HG03060 (cell line): Measurements from ENCODE around the gene FRG1.
"Not testable (repeated sequence)": the region's sequence is repeated elsewhere in the genome, so short reads cannot be mapped to it uniquely, and the experiment has no call there.

Source experiments
- ATAC-seq: cut with Tn5 transposase; IDR thresholded peaks from one replicate; pipeline ENCODE4 v1.9.1; 2021; ENCODE audit warnings: low read depth, moderate number of reproducible peaks; ENCODE audit not compliant: unreplicated experiment

The FRG1 gene

DNA sequence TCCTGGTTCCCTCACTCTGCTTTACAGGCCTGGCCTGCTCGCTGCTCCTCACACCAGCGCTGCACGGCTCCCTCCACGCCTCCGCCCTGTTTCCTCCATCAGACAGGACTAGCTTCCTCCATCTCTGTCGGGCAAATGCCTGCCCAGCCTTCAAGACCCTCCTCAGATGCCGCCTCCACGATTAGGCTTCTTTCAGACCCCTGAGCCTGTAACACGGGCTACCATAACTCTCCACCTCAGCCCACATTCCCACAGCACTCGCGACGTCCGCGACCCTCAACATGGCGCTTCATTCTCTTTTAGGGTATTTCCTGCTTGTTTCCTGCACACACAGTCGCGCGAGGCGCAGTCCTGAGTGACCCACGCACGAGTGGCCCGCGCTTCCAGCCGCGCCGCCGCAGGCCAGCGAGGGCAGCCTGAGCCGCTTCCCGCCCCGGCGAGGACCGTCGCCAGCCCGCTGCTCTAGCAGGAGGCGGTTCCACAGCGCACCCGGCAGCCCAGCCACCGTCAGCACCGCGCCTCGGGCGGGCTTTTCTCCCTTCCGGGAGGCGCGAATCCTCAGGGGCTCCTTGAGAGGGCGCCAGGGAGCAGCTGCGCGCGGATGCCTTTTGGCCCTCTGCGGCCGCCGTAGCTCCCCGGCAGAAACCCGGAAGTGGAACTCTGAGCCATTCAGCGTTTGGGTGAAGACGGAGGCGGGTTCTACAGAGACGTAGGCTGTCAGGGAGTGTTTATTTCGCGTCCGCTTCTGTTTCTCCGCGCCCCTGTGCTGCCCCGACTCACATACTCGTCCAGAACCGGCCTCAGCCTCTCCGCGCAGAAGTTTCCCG, at the start of gene FRG1:
TSS of gene FRG1 (plus strand) at position 695 of the 827 bp plus-strand sequence. CDS start 138 bp downstream, outside the sequence.
- peak; percentile 99 for ATAC-seq

DNA sequence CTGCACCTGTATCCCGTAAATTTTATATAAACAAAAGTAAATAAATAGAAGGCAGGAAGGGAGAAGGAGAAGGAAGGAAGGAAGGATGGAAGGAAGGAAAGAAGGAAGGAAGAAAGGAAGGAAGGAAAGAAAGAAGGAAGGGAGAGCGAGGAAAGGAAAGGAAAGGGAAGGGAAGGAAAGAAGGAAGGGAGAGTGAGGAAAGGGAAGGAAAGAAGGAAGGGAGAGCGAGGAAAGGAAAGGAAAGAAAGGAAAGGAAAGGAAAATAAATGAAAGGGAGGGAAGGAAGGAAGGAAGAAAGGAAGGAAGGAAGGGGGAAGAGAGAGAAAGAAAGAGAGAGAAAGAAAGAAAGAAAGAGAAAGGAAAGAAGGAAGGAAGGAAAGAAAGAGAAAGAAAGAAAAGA, 43.0 kb upstream of the FRG1 start:
- ATAC-seq, result no peak

GRCh38 chr4:189899481-189900015, 41.1 kb upstream of the FRG1 start:
- ATAC-seq, result not testable (repeated sequence)

- peak; percentile 77 for ATAC-seq
Measured at GRCh38 chr4:189904420-189905027, 36.1 kb upstream of the FRG1 start.

- no peak for ATAC-seq
Measured at GRCh38 chr4:189912170-189912569, 28.5 kb upstream of the FRG1 start.

DNA sequence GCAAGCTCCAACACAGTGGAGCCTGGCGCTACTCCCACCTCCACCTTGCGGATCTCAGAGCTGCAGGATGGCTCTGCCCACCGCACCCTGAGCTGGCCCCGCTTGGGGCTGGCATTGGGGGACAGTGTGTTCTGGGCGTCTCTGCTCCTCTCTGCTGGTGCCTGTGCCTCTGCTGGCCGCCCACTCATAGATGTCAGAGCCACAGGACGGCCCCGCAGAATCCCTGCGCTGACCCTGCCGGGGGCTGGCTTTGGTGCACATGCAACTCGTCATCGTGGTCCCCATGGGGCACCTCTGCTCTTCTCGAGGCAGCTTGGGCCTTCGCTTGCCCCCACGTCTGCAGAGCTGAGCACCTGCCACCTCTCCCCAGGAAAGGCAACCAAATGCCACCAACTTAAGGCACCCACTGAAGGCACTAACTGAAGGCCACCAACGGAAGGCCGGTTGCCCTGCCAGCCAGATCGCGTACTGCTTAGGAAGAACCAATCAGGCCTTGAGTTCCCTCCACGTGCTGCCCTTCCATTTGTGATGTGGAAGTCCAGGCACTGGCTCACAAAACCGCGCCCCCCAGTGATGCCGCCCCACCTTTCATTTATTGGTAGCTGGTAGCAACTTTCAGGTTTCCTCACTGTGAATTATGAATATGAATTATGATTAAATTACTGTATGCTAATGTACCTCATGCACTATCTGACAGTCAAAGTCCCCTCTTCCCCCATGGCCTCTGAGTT, 23.3 kb upstream of the FRG1 start:
- no peak for ATAC-seq

DNA sequence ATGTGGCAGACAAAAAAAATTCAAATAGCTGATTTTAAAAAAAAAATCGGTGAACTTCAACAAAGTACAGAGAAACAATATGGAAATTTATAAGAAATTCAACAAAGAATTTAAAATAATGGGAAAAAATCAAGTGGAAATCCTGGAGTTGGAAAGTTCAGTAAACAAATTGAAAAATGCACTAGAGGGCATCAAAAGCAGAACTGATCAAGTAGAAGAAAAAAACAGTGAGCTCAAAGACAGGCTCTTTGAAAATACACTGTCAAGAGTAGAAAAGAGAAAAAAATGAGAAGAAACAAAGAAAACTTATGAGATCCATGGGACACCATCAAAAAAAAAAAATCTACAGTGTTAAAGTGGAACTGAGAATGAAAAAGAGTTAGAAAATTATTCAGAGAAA, 19.6 kb upstream of the FRG1 start:
- no peak for ATAC-seq

- not testable (repeated sequence) for ATAC-seq
Measured at GRCh38 chr4:189926742-189927141, 13.9 kb upstream of the FRG1 start.

DNA sequence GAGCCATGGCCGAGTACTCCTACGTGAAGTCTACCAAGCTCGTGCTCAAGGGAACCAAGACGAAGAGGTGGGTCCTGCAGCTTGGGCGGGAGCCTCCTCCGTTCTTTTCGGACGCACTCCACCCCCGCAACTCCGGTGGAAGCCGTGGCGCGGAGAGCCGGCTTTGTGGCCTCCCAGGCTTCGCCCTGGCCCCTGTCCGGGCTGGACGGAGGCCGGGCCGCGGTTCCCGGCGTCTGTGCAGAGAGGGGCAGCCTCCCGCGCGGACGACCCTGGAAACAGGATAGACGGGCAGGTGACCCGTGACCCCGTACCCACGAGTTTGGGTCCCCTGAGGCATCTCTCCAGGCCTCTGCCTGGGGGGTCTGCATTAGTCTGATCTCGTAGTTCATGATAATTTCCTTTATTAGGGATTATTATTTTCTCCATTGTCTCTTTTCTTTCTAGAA, 356 bp downstream of the FRG1 start:
- no peak for ATAC-seq

- ATAC-seq, result not testable (repeated sequence)
Measured at GRCh38 chr4:189942412-189942811, 1.7 kb downstream of the FRG1 start.

GRCh38 chr4:189944077-189944476, 3.4 kb downstream of the FRG1 start:
- ATAC-seq, result not testable (repeated sequence)

- not testable (repeated sequence) for ATAC-seq
Measured at GRCh38 chr4:189946906-189947305, 6.2 kb downstream of the FRG1 start.

DNA sequence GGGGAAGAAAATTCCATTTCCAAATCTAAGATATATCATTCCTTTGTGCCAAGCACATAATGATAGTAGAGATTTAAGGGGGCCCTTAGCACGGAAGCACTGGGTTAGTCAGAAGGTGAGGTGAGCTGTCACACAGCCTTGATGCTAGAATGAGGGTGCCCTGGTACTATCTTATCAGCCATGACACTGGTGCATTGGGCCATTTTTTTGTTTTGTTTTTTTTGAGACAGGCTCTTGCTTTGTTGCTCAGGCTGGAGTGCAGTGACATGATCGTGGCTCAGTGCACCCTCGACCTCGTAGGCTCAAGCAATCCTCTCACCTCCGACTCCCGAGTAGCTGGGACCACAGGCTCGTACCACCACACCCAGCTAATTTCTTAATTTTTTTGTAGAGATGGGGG, 7.8 kb downstream of the FRG1 start:
- ATAC-seq, result not testable (repeated sequence)

DNA sequence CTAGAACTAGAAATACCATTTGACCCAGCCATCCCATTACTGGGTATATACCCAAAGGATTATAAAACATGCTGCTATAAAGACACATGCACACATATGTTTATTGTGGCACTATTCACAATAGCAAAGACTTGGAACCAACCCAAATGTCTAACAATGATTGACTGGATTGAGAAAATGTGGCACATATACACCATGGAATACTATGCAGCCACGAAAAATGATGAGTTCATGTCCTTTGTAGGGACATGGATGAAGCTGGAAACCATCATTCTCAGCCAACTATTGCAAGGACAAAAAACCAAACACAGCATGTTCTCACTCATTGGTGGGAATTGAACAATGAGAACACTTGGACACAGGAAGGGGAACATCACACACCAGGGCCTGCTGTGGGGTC, 28.6 kb downstream of the FRG1 start:
- ATAC-seq, result not testable (repeated sequence)

DNA sequence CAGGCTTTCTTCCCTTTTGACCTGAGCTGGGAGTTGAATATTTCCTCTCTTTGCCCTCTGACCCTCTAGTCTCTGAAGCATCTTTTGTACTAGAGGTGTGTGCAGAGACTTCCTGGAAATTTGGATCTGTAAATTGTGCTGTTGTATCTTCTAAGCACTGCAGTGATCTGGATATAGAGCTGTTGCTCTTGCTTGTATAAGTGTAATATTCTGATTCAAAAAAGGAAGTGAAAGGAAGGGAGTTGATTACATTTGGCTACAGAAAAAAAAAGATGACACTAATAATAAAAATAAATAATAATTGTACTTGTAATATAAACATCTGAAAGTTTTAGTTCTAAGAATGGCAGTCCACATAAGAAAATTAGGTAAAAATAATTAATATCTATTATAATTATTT, 33.0 kb downstream of the FRG1 start:
- ATAC-seq, result no peak

DNA sequence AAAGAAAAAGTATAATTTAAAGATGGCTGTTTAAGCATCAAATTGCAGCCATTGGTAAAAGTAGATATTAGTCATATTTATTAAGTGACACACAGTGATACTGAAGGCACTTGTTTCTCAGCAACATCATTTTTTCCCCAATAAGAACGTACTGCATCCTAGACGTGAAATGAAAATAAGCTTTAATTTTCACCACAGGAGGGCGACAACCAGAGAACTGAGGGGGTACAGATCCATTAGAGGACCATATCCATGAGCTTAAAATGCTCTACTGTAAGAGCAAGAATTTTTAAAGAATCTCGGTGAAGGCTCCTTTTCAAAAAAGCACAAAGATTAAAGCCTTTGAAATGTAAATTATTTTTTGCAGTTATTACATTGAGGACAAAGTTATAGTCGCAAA, 33.4 kb downstream of the FRG1 start:
- no peak for ATAC-seq

- no peak for ATAC-seq
Measured at GRCh38 chr4:189979196-189980047, 38.8 kb downstream of the FRG1 start.

- ATAC-seq, result not testable (repeated sequence)
Measured at GRCh38 chr4:189980292-189980691, 39.6 kb downstream of the FRG1 start.

DNA sequence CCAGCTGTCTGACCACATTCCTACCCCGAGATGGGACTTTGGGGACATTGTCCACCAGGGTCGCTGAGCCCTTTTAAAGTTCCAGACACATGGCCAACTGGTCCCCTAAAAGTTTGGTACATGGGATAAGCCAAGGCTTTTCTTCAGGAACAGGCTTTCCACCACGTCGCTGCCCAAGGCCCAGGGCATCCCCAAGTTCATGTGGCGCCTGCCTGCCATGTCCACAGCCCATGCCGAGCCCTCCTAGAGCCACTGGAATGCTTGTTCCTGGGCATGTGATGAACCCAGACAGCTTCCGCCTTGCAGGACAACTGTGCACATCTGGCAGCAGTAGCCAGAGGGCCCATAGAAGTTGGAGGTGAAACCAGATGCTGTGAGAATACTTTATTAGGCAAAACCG, 41.3 kb downstream of the FRG1 start:
- ATAC-seq, result no peak

GRCh38 chr4:189983916-189984526, 43.3 kb downstream of the FRG1 start:
- not testable (repeated sequence) for ATAC-seq
